ENCODE measurements around the gene DENND11. TPM values are rescaled to one million over a fixed set of nuclear protein-coding genes. Genes with fewer than 3 reads are reported as not detected.

The DENND11 gene
- total and polyA plus RNA-seq, 9 of the 15 experiments (the other 6 are each of a cell fraction or from before 2014, with no cell fraction given) = 0.07 to 1.1 (median 0.36) TPM

GRCh38 chr7:141737836-141738591 lies 36.0 kb upstream of the DENND11 start, which contains the start of gene SSBP1 (continued):
- peak; percentile 94 for TF ChIP-seq ERF (CRISPR knock-in tag; IDR thresholded peaks at IDR 0.05)
- TF ChIP-seq, protein P1, sequence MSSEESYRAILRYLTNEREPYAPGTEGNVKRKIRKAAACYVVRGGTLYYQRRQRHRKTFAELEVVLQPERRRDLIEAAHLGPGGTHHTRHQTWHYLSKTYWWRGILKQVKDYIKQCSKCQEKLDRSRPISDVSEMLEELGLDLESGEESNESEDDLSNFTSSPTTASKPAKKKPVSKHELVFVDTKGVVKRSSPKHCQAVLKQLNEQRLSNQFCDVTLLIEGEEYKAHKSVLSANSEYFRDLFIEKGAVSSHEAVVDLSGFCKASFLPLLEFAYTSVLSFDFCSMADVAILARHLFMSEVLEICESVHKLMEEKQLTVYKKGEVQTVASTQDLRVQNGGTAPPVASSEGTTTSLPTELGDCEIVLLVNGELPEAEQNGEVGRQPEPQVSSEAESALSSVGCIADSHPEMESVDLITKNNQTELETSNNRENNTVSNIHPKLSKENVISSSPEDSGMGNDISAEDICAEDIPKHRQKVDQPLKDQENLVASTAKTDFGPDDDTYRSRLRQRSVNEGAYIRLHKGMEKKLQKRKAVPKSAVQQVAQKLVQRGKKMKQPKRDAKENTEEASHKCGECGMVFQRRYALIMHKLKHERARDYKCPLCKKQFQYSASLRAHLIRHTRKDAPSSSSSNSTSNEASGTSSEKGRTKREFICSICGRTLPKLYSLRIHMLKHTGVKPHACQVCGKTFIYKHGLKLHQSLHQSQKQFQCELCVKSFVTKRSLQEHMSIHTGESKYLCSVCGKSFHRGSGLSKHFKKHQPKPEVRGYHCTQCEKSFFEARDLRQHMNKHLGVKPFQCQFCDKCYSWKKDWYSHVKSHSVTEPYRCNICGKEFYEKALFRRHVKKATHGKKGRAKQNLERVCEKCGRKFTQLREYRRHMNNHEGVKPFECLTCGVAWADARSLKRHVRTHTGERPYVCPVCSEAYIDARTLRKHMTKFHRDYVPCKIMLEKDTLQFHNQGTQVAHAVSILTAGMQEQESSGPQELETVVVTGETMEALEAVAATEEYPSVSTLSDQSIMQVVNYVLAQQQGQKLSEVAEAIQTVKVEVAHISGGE (CRISPR knock-in tag; IDR thresholded peaks at IDR 0.05) = peak; percentile 98 to 100 (median 99)
- no peak; a peak in 1 of 4 replicates for TF ChIP-seq MCM7 (IDR thresholded peaks at IDR 0.05)
- TF ChIP-seq ZNF124 (CRISPR knock-in tag; IDR thresholded peaks at IDR 0.05) = no peak
- TF ChIP-seq E2F4 (CRISPR knock-in tag; IDR thresholded peaks at IDR 0.05; ENCODE audit: low read depth) = no peak; the same call in 1 of the 2 replicates
- TF ChIP-seq MTA3 (IDR thresholded peaks at IDR 0.05; ENCODE audit: borderline replicate concordance) = peak; percentile 92
- peak; percentile 100 for TF ChIP-seq RBBP5 (IDR thresholded peaks at IDR 0.05; ENCODE audit: borderline replicate concordance, insufficient read depth, low read length, poor library complexity, severe bottlenecking)
- TF ChIP-seq ZBTB43 (CRISPR knock-in tag; IDR thresholded peaks at IDR 0.05) = 0 out of 2 replicates have a peak, but pooled peaks have one; percentile 73
- no peak for TF ChIP-seq SAFB2 (IDR thresholded peaks at IDR 0.05; ENCODE audit: borderline replicate concordance, low read depth, low read length, severe bottlenecking)
- TF ChIP-seq ZNF668 (CRISPR knock-in tag; IDR thresholded peaks at IDR 0.05) = no peak
- peak; percentile 89 to 94 for TF ChIP-seq MAZ (CRISPR knock-in tag; conservative IDR thresholded peaks at IDR 0.05 in 1 of 2, IDR thresholded peaks at IDR 0.05 in 1 of 2)
- TF ChIP-seq ZNF41 (CRISPR knock-in tag; conservative IDR thresholded peaks at IDR 0.05) = peak; percentile 80
- no peak for TF ChIP-seq NFIX (CRISPR knock-in tag; IDR thresholded peaks at IDR 0.05; ENCODE audit: low read depth)
- TF ChIP-seq, protein P2, sequence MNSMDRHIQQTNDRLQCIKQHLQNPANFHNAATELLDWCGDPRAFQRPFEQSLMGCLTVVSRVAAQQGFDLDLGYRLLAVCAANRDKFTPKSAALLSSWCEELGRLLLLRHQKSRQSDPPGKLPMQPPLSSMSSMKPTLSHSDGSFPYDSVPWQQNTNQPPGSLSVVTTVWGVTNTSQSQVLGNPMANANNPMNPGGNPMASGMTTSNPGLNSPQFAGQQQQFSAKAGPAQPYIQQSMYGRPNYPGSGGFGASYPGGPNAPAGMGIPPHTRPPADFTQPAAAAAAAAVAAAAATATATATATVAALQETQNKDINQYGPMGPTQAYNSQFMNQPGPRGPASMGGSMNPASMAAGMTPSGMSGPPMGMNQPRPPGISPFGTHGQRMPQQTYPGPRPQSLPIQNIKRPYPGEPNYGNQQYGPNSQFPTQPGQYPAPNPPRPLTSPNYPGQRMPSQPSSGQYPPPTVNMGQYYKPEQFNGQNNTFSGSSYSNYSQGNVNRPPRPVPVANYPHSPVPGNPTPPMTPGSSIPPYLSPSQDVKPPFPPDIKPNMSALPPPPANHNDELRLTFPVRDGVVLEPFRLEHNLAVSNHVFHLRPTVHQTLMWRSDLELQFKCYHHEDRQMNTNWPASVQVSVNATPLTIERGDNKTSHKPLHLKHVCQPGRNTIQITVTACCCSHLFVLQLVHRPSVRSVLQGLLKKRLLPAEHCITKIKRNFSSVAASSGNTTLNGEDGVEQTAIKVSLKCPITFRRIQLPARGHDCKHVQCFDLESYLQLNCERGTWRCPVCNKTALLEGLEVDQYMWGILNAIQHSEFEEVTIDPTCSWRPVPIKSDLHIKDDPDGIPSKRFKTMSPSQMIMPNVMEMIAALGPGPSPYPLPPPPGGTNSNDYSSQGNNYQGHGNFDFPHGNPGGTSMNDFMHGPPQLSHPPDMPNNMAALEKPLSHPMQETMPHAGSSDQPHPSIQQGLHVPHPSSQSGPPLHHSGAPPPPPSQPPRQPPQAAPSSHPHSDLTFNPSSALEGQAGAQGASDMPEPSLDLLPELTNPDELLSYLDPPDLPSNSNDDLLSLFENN (IDR thresholded peaks at IDR 0.05; ENCODE audit: low read depth in 2 of 2, low read length in 2 of 2) = peak; percentile 43 to 80; a peak in 2 of 4 replicates
- TF ChIP-seq NELFE (IDR thresholded peaks at IDR 0.05; ENCODE audit: insufficient read depth, insufficient read length) = no peak
- TF ChIP-seq ZNF583 (CRISPR knock-in tag; IDR thresholded peaks at IDR 0.05) = peak; percentile 81; the same call in 1 of the 2 replicates
